Caco-2 (cell line): ENCODE results near the gene CLPSL1. TPM values are rescaled to one million over a fixed set of nuclear protein-coding genes. Genes with fewer than 3 reads are reported as not detected.

Source experiments
- BruUV-seq: library from RNA; stranded (reverse); fragments of 400-500 nt; replicated peaks from 2 replicates; lab custom pipeline; 2021; lab: Mats Ljungman, UMichigan
- CTCF ChIA-PET: fragments of 300-600 bp; sonication (Branson Sonifier 250); formaldehyde crosslinking; loops from one replicate; lab custom pipeline; 2022; ENCODE audit warnings: antibody characterized with exemption; lab: Charles Lee
- POLR2A ChIA-PET: fragments of 300-600 bp; sonication (Branson Sonifier 250); formaldehyde crosslinking; loops from one replicate; lab custom pipeline; 2022; ENCODE audit warnings: antibody characterized with exemption; lab: Charles Lee
- DNase-seq, 2 experiments: peaks; one replicate each; pipeline versions ENCODE4 v3.0.0 to v3.0.0-alpha.2; 2020 to 2022
- H3K27me3 ChIP-seq: replicated peaks from 2 replicates; pipeline ENCODE4 v1.6.0; 2011; ENCODE audit warnings: low read length; ENCODE audit not compliant: control insufficient read depth, insufficient read depth
- H3K36me3 ChIP-seq: 2 replicates; pipeline ENCODE4 v1.5.1; 2011; ENCODE audit warnings: low read length; ENCODE audit not compliant: control insufficient read depth, insufficient read depth
- H3K4me1 ChIP-seq: fragments of 250-450 bp; sonication (Bioruptor Pico); 2 replicates; pipeline ENCODE4 v1.5.1; 2020; ENCODE audit warnings: mild to moderate bottlenecking
- H3K4me3 ChIP-seq: 2 replicates; pipeline ENCODE4 v1.5.1; 2011; ENCODE audit warnings: low read depth, mild to moderate bottlenecking, control low read depth, low read length
- H3K9me3 ChIP-seq: fragments of 250-450 bp; sonication (Bioruptor Pico); 2 replicates; pipeline ENCODE4 v1.5.1; 2020; ENCODE audit warnings: mild to moderate bottlenecking, moderate library complexity
- H3K27ac Mint-ChIP-seq: one replicate; pipeline ENCODE4 v1.8.0; 2022; ENCODE audit warnings: mixed read lengths; ENCODE audit not compliant: unreplicated experiment
- H3K27me3 Mint-ChIP-seq: one replicate; pipeline ENCODE4 v1.8.0; 2022; ENCODE audit warnings: mixed read lengths; ENCODE audit not compliant: insufficient read depth, unreplicated experiment
- H3K36me3 Mint-ChIP-seq: one replicate; pipeline ENCODE4 v1.8.0; 2022; ENCODE audit warnings: mild to moderate bottlenecking, mixed read lengths; ENCODE audit not compliant: insufficient read depth, unreplicated experiment
- H3K4me1 Mint-ChIP-seq: one replicate; pipeline ENCODE4 v1.8.0; 2022; ENCODE audit warnings: low read depth, mixed read lengths; ENCODE audit not compliant: unreplicated experiment
- H3K4me3 Mint-ChIP-seq: one replicate; pipeline ENCODE4 v1.8.0; 2022; ENCODE audit warnings: mild to moderate bottlenecking, moderate library complexity, mixed read lengths; ENCODE audit not compliant: unreplicated experiment
- H3K9me3 Mint-ChIP-seq: one replicate; pipeline ENCODE4 v1.8.0; 2022; ENCODE audit warnings: mixed read lengths; ENCODE audit not compliant: unreplicated experiment
- intact Hi-C: fragments of 100-400 bp; cut with micrococcal nuclease; formaldehyde crosslinking; loops from one replicate; pipeline ENCODE4 v1.10.0; 2022; ENCODE audit not compliant: unreplicated experiment
- total RNA-seq: library from RNA; stranded (reverse); gene quantifications from 2 replicates; pipeline ENCODE4 v1.2.3, GENCODE V29; 2022
- TF ChIP-seq, protein P1 (sequence below), 2 experiments: fragments of 200-600 bp in 1 of 2; IDR thresholded peaks; 1 replicate in 1 of 2; 2 replicates in 1 of 2; pipeline versions ENCODE4 v1.5.1 to v1.8.0; 2011 to 2022; ENCODE audit warnings: antibody characterized with exemption in 1 of 2, control low read depth in 1 of 2, inconsistent platforms in 1 of 2, low read depth in 1 of 2, low read length in 1 of 2, mild to moderate bottlenecking in 1 of 2, moderate library complexity in 1 of 2; ENCODE audit not compliant: insufficient read depth in 1 of 2, severe bottlenecking in 1 of 2, unreplicated experiment in 1 of 2

CLPSL1 gene
- total RNA-seq, 1 experiment from 2014 or later, result not detected

- no TSS peak for BruUV-seq
- Mint-ChIP-seq H3K9me3 (no peaks in the 10 kb centered on the region), H3K27me3 (peaks cover 6% of the 10 kb centered on the region), H3K4me3 (no peak overlapping the region), H3K27ac (no peak overlapping the region), H3K36me3 (no peaks in the 10 kb centered on the region), H3K4me1 (no peaks in the 10 kb centered on the region)
- Histone ChIP-seq H3K4me3 (no peak overlapping the region), H3K36me3 (no peaks in the 10 kb centered on the region), H3K4me1 (no peaks in the 10 kb centered on the region), H3K27me3 (no peaks in the 10 kb centered on the region), H3K9me3 (no peaks in the 10 kb centered on the region; the same call in 1 of the 2 replicates)
- CTCF ChIA-PET, result no interaction called here
- POLR2A ChIA-PET, result no interaction called here
- intact Hi-C loops, result no loop called here
- DNase-seq, result no peak
- TF ChIP-seq, protein P1, sequence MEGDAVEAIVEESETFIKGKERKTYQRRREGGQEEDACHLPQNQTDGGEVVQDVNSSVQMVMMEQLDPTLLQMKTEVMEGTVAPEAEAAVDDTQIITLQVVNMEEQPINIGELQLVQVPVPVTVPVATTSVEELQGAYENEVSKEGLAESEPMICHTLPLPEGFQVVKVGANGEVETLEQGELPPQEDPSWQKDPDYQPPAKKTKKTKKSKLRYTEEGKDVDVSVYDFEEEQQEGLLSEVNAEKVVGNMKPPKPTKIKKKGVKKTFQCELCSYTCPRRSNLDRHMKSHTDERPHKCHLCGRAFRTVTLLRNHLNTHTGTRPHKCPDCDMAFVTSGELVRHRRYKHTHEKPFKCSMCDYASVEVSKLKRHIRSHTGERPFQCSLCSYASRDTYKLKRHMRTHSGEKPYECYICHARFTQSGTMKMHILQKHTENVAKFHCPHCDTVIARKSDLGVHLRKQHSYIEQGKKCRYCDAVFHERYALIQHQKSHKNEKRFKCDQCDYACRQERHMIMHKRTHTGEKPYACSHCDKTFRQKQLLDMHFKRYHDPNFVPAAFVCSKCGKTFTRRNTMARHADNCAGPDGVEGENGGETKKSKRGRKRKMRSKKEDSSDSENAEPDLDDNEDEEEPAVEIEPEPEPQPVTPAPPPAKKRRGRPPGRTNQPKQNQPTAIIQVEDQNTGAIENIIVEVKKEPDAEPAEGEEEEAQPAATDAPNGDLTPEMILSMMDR (IDR thresholded peaks at IDR 0.05; ENCODE audit: insufficient read depth in 1 of 2, low read depth in 1 of 2, low read length in 1 of 2, severe bottlenecking in 1 of 2, unreplicated experiment in 1 of 2), result no peak
Observed at GRCh38 chr6:35751594-35751993, 29.2 kb upstream of the CLPSL1 start.

GRCh38 chr6:35752330-35752729 is 28.5 kb upstream of the CLPSL1 start:
- no TSS peak for BruUV-seq
- H3K27me3 Mint-ChIP-seq, result peaks cover 4% of the 10 kb centered on the region
- TF ChIP-seq, protein P1 (IDR thresholded peaks at IDR 0.05; ENCODE audit: insufficient read depth in 1 of 2, low read depth in 1 of 2, low read length in 1 of 2, severe bottlenecking in 1 of 2, unreplicated experiment in 1 of 2), result no peak
- no peaks in the 10 kb centered on the region; the same call in 1 of the 2 replicates for H3K9me3 ChIP-seq
- no peak overlapping the region for H3K4me3 ChIP-seq
- no peak for DNase-seq
- H3K36me3 Mint-ChIP-seq, result no peaks in the 10 kb centered on the region
- H3K27me3 ChIP-seq, result no peaks in the 10 kb centered on the region
- ChIA-PET CTCF (no interaction called here), POLR2A (no interaction called here)
- no peaks in the 10 kb centered on the region for H3K4me1 ChIP-seq
- no peaks in the 10 kb centered on the region for H3K9me3 Mint-ChIP-seq
- no peak overlapping the region for H3K4me3 Mint-ChIP-seq
- intact Hi-C loops, result no loop called here
- H3K36me3 ChIP-seq, result no peaks in the 10 kb centered on the region
- no peaks in the 10 kb centered on the region for H3K4me1 Mint-ChIP-seq
- H3K27ac Mint-ChIP-seq, result no peak overlapping the region

DNA sequence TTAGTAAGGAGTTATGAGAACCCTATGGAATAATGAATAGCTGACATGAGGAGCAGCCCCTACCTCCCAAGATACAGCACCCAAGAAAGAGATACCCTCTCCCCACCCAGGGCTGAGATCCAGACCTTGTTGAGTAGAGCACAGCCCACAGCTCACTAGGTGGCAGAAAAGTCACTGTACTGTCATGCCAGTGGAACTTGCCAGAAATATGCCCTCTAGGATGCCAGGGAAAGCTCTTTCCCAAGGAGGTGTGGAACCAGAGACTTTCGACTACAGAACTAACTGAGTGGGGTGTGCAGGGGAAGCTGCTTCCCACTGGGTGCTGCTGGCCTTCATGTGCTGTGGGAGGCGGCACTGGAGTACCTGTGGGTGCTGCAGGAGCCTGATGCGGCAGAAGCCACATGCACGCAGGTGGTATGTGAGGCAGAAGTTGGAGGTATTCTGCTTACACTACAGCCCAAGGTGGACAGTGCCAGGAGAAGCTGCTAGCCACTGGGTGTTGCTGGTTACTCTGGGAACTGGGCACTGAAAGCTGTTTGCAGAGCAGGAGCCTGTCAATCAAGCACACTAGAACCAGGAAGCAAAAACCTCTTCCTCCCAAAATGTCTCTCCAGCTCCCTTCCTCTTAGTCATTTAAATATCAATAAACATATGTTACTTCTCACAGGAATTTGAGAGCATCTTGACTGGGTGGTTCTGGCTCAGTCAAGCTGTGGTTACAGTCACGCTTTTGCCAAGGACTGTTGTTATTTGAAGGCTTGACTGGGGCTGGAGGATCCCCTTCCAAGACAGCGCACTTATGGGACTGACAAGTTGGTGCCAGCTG is 26.2 kb upstream of the CLPSL1 start:
- no peak overlapping the region for H3K4me3 Mint-ChIP-seq
- peaks cover 4% of the 10 kb centered on the region for H3K27me3 Mint-ChIP-seq
- ChIA-PET POLR2A (no interaction called here), CTCF (interaction anchor here (1.2 kb wide), 1 partner anchor 18 kb away, joined by 3 read pairs; the partner anchor contains the start of gene ARMC12)
- Histone ChIP-seq H3K9me3 (no peaks in the 10 kb centered on the region), H3K27me3 (no peaks in the 10 kb centered on the region), H3K4me1 (no peaks in the 10 kb centered on the region), H3K36me3 (no peaks in the 10 kb centered on the region), H3K4me3 (no peak overlapping the region)
- no peaks in the 10 kb centered on the region for H3K4me1 Mint-ChIP-seq
- TF ChIP-seq, protein P1 (IDR thresholded peaks at IDR 0.05; ENCODE audit: insufficient read depth in 1 of 2, low read depth in 1 of 2, low read length in 1 of 2, severe bottlenecking in 1 of 2, unreplicated experiment in 1 of 2), result no peak
- intact Hi-C loops, result no loop called here
- DNase-seq, result no peak
- no peak overlapping the region for H3K27ac Mint-ChIP-seq
- no peaks in the 10 kb centered on the region for H3K9me3 Mint-ChIP-seq
- H3K36me3 Mint-ChIP-seq, result no peaks in the 10 kb centered on the region
- no TSS peak for BruUV-seq
